ENCODE results near the gene SHB. TPM values are rescaled to one million over a fixed set of nuclear protein-coding genes. Genes with fewer than 3 reads are reported as not detected.

The SHB gene
- total and polyA plus RNA-seq, 10 donors = 1.2 to 20.5 (median 7.1) TPM

GRCh38 chr9:37927132-37927531 lies 141.9 kb downstream of the SHB start:
- WGBS, 5 donors = 72 to 84% (median 80%) methylated on average over 9 of the region's 9 CpGs
- TF ChIP-seq POLR2AphosphoS5 (IDR thresholded peaks at IDR 0.05) = no peak
- TF ChIP-seq POLR2A (IDR thresholded peaks at IDR 0.05) = no peak
- TF ChIP-seq CTCF (IDR thresholded peaks at IDR 0.05 in 8 of 11, conservative IDR thresholded peaks at IDR 0.05 in 3 of 11) = no peak
- Histone ChIP-seq H3K36me3 (no peaks in the 10 kb centered on the region), H3K4me1 (peaks cover 0 to 38% (median 12%) of the 10 kb centered on the region in 6 donors), H3K27ac (no peak overlapping the region), H3K4me3 (no peak overlapping the region), H3K27me3 (replicated peaks in 1 of 7) (no peaks in the 10 kb centered on the region), H3K9me3 (peaks cover 0 to 7% (median 0%) of the 10 kb centered on the region in 8 donors)
- DNase-seq = no peak
- intact Hi-C loops (cut with DNase I; ENCODE audit: low total_unique reads) = no loop called here

- H3K9me3 ChIP-seq = peaks cover 0 to 7% (median 0%) of the 10 kb centered on the region in 8 donors
- TF ChIP-seq POLR2AphosphoS5 (IDR thresholded peaks at IDR 0.05) (no peak), POLR2A (IDR thresholded peaks at IDR 0.05) (no peak), CTCF (IDR thresholded peaks at IDR 0.05 in 8 of 11, conservative IDR thresholded peaks at IDR 0.05 in 3 of 11) (no peak)
- H3K36me3 ChIP-seq = no peaks in the 10 kb centered on the region
- no peak overlapping the region for H3K27ac ChIP-seq
- no peak for DNase-seq
- no peaks in the 10 kb centered on the region for H3K27me3 ChIP-seq (replicated peaks in 1 of 7)
- intact Hi-C loops (cut with DNase I; ENCODE audit: low total_unique reads) = no loop called here
- no peak overlapping the region for H3K4me3 ChIP-seq
- WGBS, 5 donors = 60 to 100% (median 90%) methylated on average over 1 of the region's 1 CpG
- peaks cover 0 to 38% (median 12%) of the 10 kb centered on the region in 6 donors for H3K4me1 ChIP-seq
Measured at GRCh38 chr9:37926737-37927118, 142.3 kb downstream of the SHB start.

- peak; percentile 55 for DNase-seq
- intact Hi-C loops (cut with DNase I; ENCODE audit: low total_unique reads) = no loop called here
- H3K36me3 ChIP-seq = no peaks in the 10 kb centered on the region
- H3K27me3 ChIP-seq (replicated peaks in 1 of 7) = no peaks in the 10 kb centered on the region
- WGBS, 5 donors = 72 to 92% (median 80%) methylated on average over 9 to 15 of the region's 15 CpGs
- peaks cover 0 to 7% (median 0%) of the 10 kb centered on the region in 8 donors for H3K9me3 ChIP-seq
- H3K4me3 ChIP-seq = no peak overlapping the region
- TF ChIP-seq POLR2A (IDR thresholded peaks at IDR 0.05) = no peak
- TF ChIP-seq POLR2AphosphoS5 (IDR thresholded peaks at IDR 0.05) = no peak
- no peak for TF ChIP-seq CTCF (IDR thresholded peaks at IDR 0.05 in 8 of 11, conservative IDR thresholded peaks at IDR 0.05 in 3 of 11)
- H3K27ac ChIP-seq = no peak overlapping the region
- H3K4me1 ChIP-seq = peaks cover 0 to 38% (median 12%) of the 10 kb centered on the region in 6 donors
Measured at GRCh38 chr9:37925786-37926736, 143.0 kb downstream of the SHB start.

- TF ChIP-seq POLR2AphosphoS5 (IDR thresholded peaks at IDR 0.05) (no peak), CTCF (IDR thresholded peaks at IDR 0.05 in 8 of 11, conservative IDR thresholded peaks at IDR 0.05 in 3 of 11) (no peak), POLR2A (IDR thresholded peaks at IDR 0.05) (no peak)
- intact Hi-C loops (cut with DNase I; ENCODE audit: low total_unique reads) = no loop called here
- Histone ChIP-seq H3K9me3 (no peaks in the 10 kb centered on the region), H3K4me3 (no peak overlapping the region), H3K4me1 (peaks cover 0 to 44% (median 12%) of the 10 kb centered on the region in 6 donors), H3K27ac (no peak overlapping the region), H3K36me3 (no peaks in the 10 kb centered on the region), H3K27me3 (replicated peaks in 1 of 7) (no peaks in the 10 kb centered on the region)
- WGBS, 5 donors = 78 to 92% (median 86%) methylated on average over 6 of the region's 6 CpGs
- peak; percentile 38 for DNase-seq
Measured at GRCh38 chr9:37925006-37925405, 144.0 kb downstream of the SHB start.
